ENCODE results near the gene AHDC1. TPM values are rescaled to one million over a fixed set of nuclear protein-coding genes. Genes with fewer than 3 reads are reported as not detected.

AHDC1 gene
- total and polyA plus RNA-seq, 2 experiments from 2014 or later = 3.9 to 5.3 TPM

DNA sequence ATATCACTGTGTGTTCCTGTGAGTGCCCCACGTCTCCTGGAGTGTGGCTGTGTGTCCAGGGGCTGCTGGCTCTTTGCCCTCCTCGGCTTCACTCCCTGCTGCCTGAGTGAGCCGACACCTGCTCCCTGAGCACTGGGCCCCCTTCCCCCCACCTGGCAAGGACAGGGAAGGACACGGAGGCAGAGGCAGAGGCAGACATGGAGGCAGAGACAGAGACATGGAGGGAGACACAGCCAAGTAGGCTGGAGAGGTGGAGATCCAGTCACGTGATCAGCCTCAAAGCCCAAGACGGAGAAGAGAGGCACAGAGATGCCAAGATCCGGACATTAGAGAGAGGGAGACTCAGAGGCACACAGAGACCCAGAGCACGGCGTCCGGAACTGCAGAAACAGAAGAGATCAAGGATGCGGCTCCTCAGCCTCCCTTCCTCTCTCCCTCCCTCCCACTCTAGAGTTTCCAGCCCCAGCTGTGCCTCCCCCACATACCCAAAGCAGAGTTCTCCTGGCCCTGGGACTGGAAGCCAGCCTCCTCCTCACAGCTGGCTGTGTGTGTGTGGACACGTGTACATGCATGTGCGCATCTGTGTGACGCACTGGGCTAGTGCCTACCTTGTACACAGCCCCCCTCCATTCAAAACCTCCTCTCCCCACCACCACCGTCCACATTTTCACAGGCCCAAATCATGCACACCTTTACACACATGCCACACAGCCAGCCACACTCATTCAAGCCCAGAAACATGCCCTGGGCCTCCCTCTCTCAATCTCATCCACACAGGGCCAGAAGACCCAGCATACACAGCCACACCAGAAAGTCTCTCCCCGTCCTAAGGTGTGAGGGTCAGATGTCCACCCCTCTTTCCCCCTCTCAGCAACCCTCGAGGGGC lies 74.9 kb downstream of the AHDC1 start:
- Histone ChIP-seq H3K36me3 (ENCODE audit: low read depth) (no peaks in the 10 kb centered on the region), H2AFZ (peak overlapping the region; percentile 45), H3K9me3 (ENCODE audit: low read depth) (no peaks in the 10 kb centered on the region), H3K27me3 (replicated peaks; ENCODE audit: insufficient read depth) (no peaks in the 10 kb centered on the region), H3K4me2 (ENCODE audit: unreplicated experiment) (peak overlapping the region; percentile 38), H3K79me2 (ENCODE audit: insufficient read depth) (no peaks in the 10 kb centered on the region), H3K27ac (peak overlapping the region; percentile 41), H3K4me3 (peak overlapping the region; percentile 4; the same call in 1 of the 2 replicates), H3K4me1 (ENCODE audit: insufficient read depth) (peaks cover 23% of the 10 kb centered on the region), H4K20me1 (ENCODE audit: insufficient read depth) (no peaks in the 10 kb centered on the region), H3K9ac (peak overlapping the region; percentile 38), H3K9me2 (ENCODE audit: insufficient read depth) (no peaks in the 10 kb centered on the region), H3F3A (ENCODE audit: insufficient read depth) (no peaks in the 10 kb centered on the region; the same call in 1 of the 2 replicates)
- DNase-seq = peak; percentile 85
- TF ChIP-seq EZH2phosphoT487 (IDR thresholded peaks at IDR 0.05; ENCODE audit: insufficient read depth, low read depth) (no peak), EZH2 (IDR thresholded peaks at IDR 0.05; ENCODE audit: insufficient read depth, poor library complexity, severe bottlenecking) (no peak)
- WGBS, 2 experiments (ENCODE audit: low coverage in 1 of 2, low lambda C conversion rate in 2 of 2, missing lambda C conversion rate in 2 of 2) = 14 to 15% methylated on average over 16 to 17 of the region's 17 CpGs
- in situ Hi-C loops (cut with MboI) = no loop called here

DNA sequence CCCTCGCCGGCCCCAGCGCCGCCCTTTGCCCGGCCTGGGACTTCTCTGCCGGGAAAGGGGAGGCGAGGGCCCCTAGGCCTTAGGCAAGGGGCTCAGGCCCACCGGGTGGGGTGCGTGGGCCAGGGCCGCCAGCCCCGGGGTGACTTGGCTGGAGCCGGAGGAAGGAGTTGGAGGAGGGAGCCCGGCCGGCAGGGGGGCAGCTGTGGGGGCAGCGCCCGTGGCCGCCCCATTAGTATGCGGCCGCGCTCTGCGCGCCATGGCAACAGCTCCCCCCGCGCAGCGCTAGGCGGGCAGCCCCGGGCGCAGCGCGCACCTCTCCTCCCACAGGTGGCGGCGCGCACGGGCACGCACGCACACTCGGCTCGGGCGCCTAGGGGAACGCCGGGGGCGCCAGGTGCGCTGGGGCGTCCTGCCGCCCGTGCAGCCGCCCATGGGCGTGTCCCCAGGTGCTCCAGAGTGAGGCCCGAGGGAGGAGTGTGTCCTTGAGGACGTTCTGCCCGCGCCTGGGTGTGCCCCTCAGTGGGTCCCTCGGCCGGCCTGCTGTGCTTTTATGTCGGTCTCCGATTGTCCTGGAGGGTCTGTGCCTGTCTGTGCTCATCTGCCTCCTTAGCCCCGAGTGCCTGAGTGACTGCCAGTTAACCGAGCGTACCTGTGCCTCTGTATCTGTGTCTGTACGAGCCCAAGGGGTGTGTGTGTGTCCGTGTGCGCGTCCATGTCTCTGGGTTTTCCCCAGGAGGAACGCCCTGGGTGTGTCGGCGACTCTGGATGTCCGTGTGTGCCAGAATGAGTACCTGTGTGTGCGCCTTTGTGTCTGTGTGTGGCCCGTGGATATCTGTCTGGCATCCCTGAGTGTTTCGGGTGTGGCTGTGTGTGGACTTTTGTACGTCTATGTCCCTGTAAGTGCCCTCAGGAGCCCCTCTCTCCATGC lies 75.8 kb downstream of the AHDC1 start:
- Histone ChIP-seq H3K27ac (no peak overlapping the region; the same call in 1 of the 2 replicates), H2AFZ (peak overlapping the region; percentile 45), H3K9ac (peak overlapping the region; percentile 38), H3K4me3 (peak overlapping the region; percentile 35; the same call in 1 of the 2 replicates), H3K27me3 (replicated peaks; ENCODE audit: insufficient read depth) (no peaks in the 10 kb centered on the region), H3F3A (ENCODE audit: insufficient read depth) (no peaks in the 10 kb centered on the region; the same call in 1 of the 2 replicates), H4K20me1 (ENCODE audit: insufficient read depth) (no peaks in the 10 kb centered on the region), H3K4me1 (ENCODE audit: insufficient read depth) (peaks cover 24% of the 10 kb centered on the region), H3K4me2 (ENCODE audit: unreplicated experiment) (peak overlapping the region; percentile 36), H3K9me3 (ENCODE audit: low read depth) (no peaks in the 10 kb centered on the region), H3K36me3 (ENCODE audit: low read depth) (no peaks in the 10 kb centered on the region), H3K9me2 (ENCODE audit: insufficient read depth) (no peaks in the 10 kb centered on the region), H3K79me2 (ENCODE audit: insufficient read depth) (no peaks in the 10 kb centered on the region)
- peak; percentile 54 for DNase-seq
- TF ChIP-seq EZH2 (IDR thresholded peaks at IDR 0.05; ENCODE audit: insufficient read depth, poor library complexity, severe bottlenecking) = no peak
- TF ChIP-seq EZH2phosphoT487 (IDR thresholded peaks at IDR 0.05; ENCODE audit: insufficient read depth, low read depth) = no peak
- in situ Hi-C loops (cut with MboI) = no loop called here
- WGBS, 2 experiments (ENCODE audit: low coverage in 1 of 2, low lambda C conversion rate in 2 of 2, missing lambda C conversion rate in 2 of 2) = 8 to 10% methylated on average over 55 to 64 of the region's 71 CpGs

DNA sequence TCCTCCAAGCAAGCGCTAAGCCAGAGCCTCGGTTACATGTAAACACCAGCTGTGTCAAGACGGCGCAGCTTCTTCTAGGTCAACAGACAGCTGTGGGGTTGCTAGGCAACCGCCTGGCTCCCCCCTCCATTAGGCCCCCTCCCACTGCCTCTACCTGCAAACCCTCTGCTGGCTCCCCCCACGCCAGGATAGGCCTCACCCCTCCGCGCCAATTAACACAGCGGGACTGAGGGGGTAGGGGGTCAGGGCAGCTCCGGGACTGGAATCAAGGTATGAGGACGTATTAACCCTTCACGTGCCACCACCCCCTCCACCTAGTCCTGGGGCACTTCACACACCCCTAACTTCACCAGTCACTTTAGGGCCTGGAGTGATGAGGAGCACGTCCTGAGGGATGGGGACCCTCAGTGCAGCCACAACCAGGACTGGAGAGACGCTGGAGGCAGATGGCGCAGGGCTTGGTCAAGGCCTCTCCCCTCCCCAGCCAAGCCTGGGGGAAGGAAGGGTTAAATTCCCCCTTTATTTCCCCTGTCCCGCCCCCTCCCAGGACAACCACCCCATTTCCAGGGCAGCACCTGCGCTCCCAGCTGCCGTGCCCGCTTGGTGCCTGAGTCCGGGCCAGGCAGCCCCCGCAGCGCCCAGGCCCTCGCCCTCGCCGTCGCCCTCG lies 76.6 kb downstream of the AHDC1 start:
- no peaks in the 10 kb centered on the region for H3K9me2 ChIP-seq (ENCODE audit: insufficient read depth)
- no peaks in the 10 kb centered on the region for H3K36me3 ChIP-seq (ENCODE audit: low read depth)
- 0 out of 2 replicates have a peak overlapping the region, but pooled peaks have one; percentile 35 for H3K4me3 ChIP-seq
- peak overlapping the region; percentile 38 for H3K9ac ChIP-seq
- H4K20me1 ChIP-seq (ENCODE audit: insufficient read depth) = no peaks in the 10 kb centered on the region
- H3K27ac ChIP-seq = no peak overlapping the region
- H2AFZ ChIP-seq = no peak overlapping the region
- no peak overlapping the region for H3K4me2 ChIP-seq (ENCODE audit: unreplicated experiment)
- no peaks in the 10 kb centered on the region for H3K27me3 ChIP-seq (replicated peaks; ENCODE audit: insufficient read depth)
- TF ChIP-seq EZH2phosphoT487 (IDR thresholded peaks at IDR 0.05; ENCODE audit: insufficient read depth, low read depth) = no peak
- no peak for TF ChIP-seq EZH2 (IDR thresholded peaks at IDR 0.05; ENCODE audit: insufficient read depth, poor library complexity, severe bottlenecking)
- DNase-seq = no peak
- H3F3A ChIP-seq (ENCODE audit: insufficient read depth) = no peaks in the 10 kb centered on the region; the same call in 1 of the 2 replicates
- no peaks in the 10 kb centered on the region for H3K9me3 ChIP-seq (ENCODE audit: low read depth)
- H3K79me2 ChIP-seq (ENCODE audit: insufficient read depth) = no peaks in the 10 kb centered on the region
- H3K4me1 ChIP-seq (ENCODE audit: insufficient read depth) = peaks cover 32% of the 10 kb centered on the region
- 43 to 47% methylated on average over 21 to 26 of the region's 27 CpGs for WGBS, 2 experiments (ENCODE audit: low coverage in 1 of 2, low lambda C conversion rate in 2 of 2, missing lambda C conversion rate in 2 of 2)
- in situ Hi-C loops (cut with MboI) = no loop called here
